GM21528 (cell line): Measurements from ENCODE around the gene CCDC61.

Experiments used
- ATAC-seq: cut with Tn5 transposase; IDR thresholded peaks from one replicate; pipeline ENCODE4 v1.9.1; 2021; ENCODE audit warnings: mild to moderate bottlenecking, moderate library complexity; ENCODE audit not compliant: unreplicated experiment, low FRiP score

CCDC61 gene

GRCh38 chr19:45973553-45974338 lies 21.5 kb upstream of the CCDC61 start, which contains the start of gene NOVA2:
Gene NOVA2 (minus strand): TSS chr19:45973865. CDS start chr19:45973351, 514 bp downstream.
- no peak for ATAC-seq

- no peak for ATAC-seq
These were observed 19.8 kb upstream of the CCDC61 start for GRCh38 chr19:45975306-45976070.

- no peak for ATAC-seq
These were observed 19.1 kb upstream of the CCDC61 start for GRCh38 chr19:45976178-45976577.

GRCh38 chr19:45978156-45978555 lies 17.1 kb upstream of the CCDC61 start:
- no peak for ATAC-seq

- ATAC-seq, result no peak
These were observed 13.9 kb upstream of the CCDC61 start for GRCh38 chr19:45981350-45981749.

- ATAC-seq, result no peak
These were observed 9.9 kb upstream of the CCDC61 start for GRCh38 chr19:45985321-45985720.

GRCh38 chr19:45990113-45990728 lies 5.0 kb upstream of the CCDC61 start:
- no peak for ATAC-seq

GRCh38 chr19:45994456-45994997 lies 740 bp upstream of the CCDC61 start:
- no peak for ATAC-seq

GRCh38 chr19:45995715-45996385 lies 583 bp downstream of the CCDC61 start:
- no peak for ATAC-seq

- no peak for ATAC-seq
These were observed 1.7 kb downstream of the CCDC61 start for GRCh38 chr19:45996933-45997332.

- no peak for ATAC-seq
These were observed 3.6 kb downstream of the CCDC61 start for GRCh38 chr19:45998834-45999233.

- ATAC-seq, result no peak
These were observed 4.4 kb downstream of the CCDC61 start for GRCh38 chr19:45999653-46000121.

GRCh38 chr19:46000491-46001246 lies 5.4 kb downstream of the CCDC61 start:
- ATAC-seq, result no peak

GRCh38 chr19:46002678-46003275 lies 7.5 kb downstream of the CCDC61 start:
- no peak for ATAC-seq

- no peak for ATAC-seq
These were observed 11.1 kb downstream of the CCDC61 start for GRCh38 chr19:46006411-46006810.

GRCh38 chr19:46009530-46010510 lies 14.6 kb downstream of the CCDC61 start:
- ATAC-seq, result no peak

GRCh38 chr19:46014534-46014933 lies 19.3 kb downstream of the CCDC61 start:
- no peak for ATAC-seq
